PFSK-1 (cell line): ENCODE measurements around the gene TICRR.

ENCODE experiments used
- FOXP2 ChIP-seq: optimal IDR thresholded peaks from 2 replicates; pipeline ENCODE3; 2011; ENCODE audit warnings: borderline replicate concordance, control low read depth, inconsistent platforms; ENCODE audit not compliant: insufficient read depth; ENCODE audit errors: extremely low read length, extremely low read depth
- POLR2AphosphoS5 ChIP-seq: IDR thresholded peaks from 2 replicates; pipeline ENCODE4 v1.6.1; 2012; ENCODE audit warnings: low read depth, mild to moderate bottlenecking, control low read depth, low read length, moderate library complexity
- SIN3A ChIP-seq: IDR thresholded peaks from 2 replicates; pipeline ENCODE4 v1.6.1; 2012; ENCODE audit warnings: mild to moderate bottlenecking, low read length, moderate library complexity, borderline replicate concordance; ENCODE audit not compliant: insufficient read depth
- TAF1 ChIP-seq: IDR thresholded peaks from 2 replicates; pipeline ENCODE4 v1.6.1; 2012; ENCODE audit warnings: low read length, control low read depth, borderline replicate concordance; ENCODE audit not compliant: insufficient read depth
- TF ChIP-seq, protein P1 (sequence below), 2 experiments: IDR thresholded peaks; 2 replicates each; pipeline versions ENCODE4 v1.6.1 to v1.8.0; 2011 to 2012; ENCODE audit warnings: low read depth in 2 of 2, low read length in 2 of 2, control low read depth in 1 of 2, inconsistent platforms in 1 of 2, mild to moderate bottlenecking in 1 of 2, moderate library complexity in 1 of 2; ENCODE audit not compliant: insufficient read depth in 1 of 2

Gene TICRR

DNA sequence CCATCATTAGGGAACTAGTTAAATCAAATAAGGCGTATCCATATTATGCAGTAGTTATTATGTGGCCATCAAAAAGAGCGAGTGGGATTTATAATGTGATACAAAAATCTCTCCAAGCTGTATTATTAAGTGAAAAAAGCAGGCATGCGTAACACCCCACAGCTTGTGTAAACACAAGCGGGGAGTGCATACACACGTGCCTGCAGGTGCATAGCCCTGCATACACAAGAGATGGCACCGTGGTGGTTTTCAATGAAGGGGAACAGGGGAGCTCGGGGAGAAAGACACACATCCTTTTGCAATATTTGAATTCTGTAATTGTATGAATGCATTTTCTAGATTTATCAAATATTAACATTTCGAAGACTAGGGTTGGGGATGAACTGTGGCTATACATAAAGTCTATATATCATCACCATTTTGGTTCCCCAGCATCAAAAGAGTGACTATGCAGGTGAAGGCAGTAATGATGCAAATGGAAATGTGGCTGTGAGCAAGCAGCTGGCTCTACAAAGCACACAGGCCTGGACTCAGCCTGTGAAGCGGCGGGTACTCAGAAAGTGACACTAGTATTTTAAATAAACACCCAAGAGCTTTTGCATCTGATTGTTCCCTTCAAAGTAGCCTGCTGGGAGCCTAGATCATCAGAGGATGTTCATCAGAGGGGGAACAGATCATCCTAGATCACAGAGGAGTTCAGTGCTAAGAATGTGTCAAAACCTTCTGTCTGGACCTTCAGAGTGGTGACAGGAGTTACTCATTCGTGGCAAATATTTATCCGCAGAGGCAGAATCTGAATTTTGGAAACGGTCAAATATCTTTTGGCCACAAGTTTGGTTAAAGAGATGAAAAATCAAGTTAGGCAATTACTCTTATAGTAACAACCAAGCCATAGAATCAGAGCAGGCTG is 89.4 kb downstream of the TICRR start:
- no peak for TF ChIP-seq POLR2AphosphoS5
- no peak for TF ChIP-seq FOXP2
- TF ChIP-seq SIN3A, result no peak
- TF ChIP-seq TAF1, result no peak
- TF ChIP-seq, protein P1, sequence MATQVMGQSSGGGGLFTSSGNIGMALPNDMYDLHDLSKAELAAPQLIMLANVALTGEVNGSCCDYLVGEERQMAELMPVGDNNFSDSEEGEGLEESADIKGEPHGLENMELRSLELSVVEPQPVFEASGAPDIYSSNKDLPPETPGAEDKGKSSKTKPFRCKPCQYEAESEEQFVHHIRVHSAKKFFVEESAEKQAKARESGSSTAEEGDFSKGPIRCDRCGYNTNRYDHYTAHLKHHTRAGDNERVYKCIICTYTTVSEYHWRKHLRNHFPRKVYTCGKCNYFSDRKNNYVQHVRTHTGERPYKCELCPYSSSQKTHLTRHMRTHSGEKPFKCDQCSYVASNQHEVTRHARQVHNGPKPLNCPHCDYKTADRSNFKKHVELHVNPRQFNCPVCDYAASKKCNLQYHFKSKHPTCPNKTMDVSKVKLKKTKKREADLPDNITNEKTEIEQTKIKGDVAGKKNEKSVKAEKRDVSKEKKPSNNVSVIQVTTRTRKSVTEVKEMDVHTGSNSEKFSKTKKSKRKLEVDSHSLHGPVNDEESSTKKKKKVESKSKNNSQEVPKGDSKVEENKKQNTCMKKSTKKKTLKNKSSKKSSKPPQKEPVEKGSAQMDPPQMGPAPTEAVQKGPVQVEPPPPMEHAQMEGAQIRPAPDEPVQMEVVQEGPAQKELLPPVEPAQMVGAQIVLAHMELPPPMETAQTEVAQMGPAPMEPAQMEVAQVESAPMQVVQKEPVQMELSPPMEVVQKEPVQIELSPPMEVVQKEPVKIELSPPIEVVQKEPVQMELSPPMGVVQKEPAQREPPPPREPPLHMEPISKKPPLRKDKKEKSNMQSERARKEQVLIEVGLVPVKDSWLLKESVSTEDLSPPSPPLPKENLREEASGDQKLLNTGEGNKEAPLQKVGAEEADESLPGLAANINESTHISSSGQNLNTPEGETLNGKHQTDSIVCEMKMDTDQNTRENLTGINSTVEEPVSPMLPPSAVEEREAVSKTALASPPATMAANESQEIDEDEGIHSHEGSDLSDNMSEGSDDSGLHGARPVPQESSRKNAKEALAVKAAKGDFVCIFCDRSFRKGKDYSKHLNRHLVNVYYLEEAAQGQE (IDR thresholded peaks at IDR 0.05; ENCODE audit: insufficient read depth in 1 of 2, low read depth in 2 of 2, low read length in 2 of 2), result no peak

DNA sequence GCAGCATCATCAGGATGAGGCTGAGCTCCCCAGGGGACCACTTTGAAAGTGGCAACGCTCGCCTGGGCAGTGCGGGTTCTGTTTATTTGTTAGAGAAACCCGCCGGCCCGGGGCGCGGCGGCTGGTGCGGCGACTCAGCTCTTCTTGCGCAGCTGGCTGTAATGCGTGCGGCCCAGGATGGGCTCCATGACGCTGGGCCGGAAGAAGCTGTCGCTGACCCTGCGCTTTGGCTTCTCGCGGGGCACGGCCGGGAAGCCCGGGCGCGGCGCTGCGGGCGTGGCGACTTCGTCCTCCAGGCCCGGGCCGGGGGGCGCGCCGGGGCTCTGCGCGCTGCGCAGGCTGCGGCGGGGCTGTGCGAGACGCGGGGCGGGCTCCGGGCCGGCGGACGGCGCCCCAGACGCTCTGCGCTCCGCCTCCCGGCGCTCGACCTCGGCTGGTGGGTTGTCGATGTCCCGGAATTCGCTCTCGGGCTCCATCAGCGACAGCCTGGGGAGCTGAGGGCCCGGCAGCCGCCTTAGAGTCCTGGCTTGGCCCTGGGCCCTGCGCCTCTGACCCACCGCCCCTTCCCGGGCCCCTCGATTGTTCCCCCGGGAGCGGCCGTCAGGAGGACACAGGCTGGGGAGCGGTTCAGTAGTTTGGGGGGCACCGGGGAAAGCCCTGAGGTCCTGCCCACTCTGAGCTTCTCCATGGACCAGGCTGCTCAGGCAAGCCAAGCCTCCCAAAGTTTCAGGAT is 90.3 kb downstream of the TICRR start:
- TF ChIP-seq SIN3A (no peak), TAF1 (0 out of 2 replicates have a peak, but pooled peaks have one; percentile 33)

DNA sequence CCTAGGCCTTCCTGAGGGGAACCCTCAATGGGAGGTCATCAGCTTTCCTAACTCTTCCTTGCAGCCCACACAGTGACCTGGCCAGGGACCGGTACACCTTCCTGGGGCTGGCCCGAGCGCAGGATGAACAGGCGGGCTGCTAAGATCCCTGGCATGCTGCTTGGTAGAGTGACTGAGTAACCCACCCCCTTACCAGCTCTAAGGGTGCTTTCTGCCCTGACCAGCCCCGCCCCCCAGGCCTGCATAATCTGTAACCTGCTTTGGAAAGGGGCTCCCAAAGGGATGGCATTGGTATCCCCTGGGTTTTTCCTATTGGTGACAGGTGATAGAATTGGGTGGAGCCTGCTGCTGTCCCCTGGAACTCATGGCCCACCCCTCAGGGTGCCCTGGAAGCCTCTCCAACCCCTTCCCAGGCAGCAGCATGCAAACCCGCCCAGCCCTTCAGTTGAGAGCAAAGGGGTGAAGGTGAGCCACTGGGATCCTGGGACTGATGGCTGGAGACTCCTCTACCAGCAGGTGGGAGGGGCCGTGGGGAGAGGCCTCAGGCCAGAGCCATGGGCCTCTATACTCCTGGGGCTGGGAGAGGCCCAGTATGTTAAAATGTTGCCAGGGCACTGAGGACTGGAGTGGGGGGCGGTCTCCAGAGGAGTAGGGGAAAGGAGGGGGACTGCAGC is 91.1 kb downstream of the TICRR start:
- TF ChIP-seq SIN3A, result no peak
- no peak for TF ChIP-seq TAF1
- TF ChIP-seq, protein P1 (IDR thresholded peaks at IDR 0.05; ENCODE audit: insufficient read depth in 1 of 2, low read depth in 2 of 2, low read length in 2 of 2), result no peak
- TF ChIP-seq POLR2AphosphoS5, result no peak
- TF ChIP-seq FOXP2, result no peak

DNA sequence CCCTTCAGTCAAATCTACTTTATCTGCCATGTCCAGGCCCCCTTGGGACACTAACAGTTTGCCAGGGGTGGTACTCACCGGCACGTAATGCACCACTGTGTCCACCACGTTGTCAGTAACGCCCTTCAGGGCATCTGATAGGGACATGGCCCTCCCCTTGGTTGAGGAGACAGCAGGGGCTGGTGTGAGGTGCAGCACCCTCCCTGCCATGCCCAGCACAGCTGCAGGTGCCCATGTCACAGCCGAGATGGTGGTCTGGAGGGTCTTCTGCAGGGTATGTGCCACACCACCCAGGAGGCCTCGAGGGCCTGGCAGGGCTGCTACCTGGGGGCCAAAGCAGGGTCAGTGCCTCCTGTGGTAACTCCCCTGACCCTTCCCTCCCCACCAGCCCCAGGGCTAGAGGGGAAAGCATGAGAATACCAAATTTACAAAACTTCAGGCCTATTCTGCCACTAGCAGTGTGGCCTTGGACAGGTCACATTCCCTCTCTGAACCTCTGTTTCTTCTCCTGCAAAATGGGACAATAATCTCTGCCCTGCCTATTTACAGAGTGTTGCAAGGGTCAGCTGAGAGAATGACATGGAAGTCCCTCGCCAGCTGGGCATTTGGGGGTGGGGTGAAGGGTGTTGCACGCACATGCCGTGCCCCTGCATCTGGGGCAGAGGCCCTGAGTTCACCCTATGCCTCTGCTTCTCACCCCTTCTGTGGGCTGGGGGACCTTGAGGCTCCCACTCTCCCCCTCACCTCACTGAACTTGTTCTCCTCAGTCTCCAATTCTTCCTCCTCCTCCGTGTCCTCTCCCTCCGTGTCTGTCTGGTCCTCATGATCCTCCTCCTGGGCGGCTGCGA is 91.8 kb downstream of the TICRR start:
- TF ChIP-seq SIN3A, result no peak
- no peak for TF ChIP-seq POLR2AphosphoS5
- no peak for TF ChIP-seq TAF1
- TF ChIP-seq, protein P1 (IDR thresholded peaks at IDR 0.05; ENCODE audit: insufficient read depth in 1 of 2, low read depth in 2 of 2, low read length in 2 of 2), result no peak
- TF ChIP-seq FOXP2, result no peak

DNA sequence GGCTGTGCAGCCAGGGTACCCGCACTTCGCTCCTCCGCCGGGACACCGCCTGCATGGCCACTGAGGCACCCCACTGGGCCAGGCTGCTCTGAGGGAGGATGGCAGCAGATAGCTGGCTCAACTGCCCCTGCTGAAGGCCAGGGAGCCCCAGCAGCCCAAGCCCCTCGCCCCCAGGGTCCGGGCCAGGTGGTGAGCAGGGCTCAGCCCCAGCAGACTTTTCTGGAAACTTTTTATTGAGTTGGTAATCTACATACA is 92.4 kb downstream of the TICRR start:
- TF ChIP-seq SIN3A, result no peak
- TF ChIP-seq, protein P1 (IDR thresholded peaks at IDR 0.05; ENCODE audit: insufficient read depth in 1 of 2, low read depth in 2 of 2, low read length in 2 of 2), result no peak
- TF ChIP-seq TAF1, result no peak
- no peak for TF ChIP-seq FOXP2
- TF ChIP-seq POLR2AphosphoS5, result no peak
